Measurements from ENCODE around the gene C16orf82. TPM values are rescaled to one million over a fixed set of nuclear protein-coding genes. Genes with fewer than 3 reads are reported as not detected.

The C16orf82 gene
- total RNA-seq, 1 experiment from 2014 or later = not detected

- CTCF ChIA-PET = interaction anchor here (1.0 kb wide), 1 partner anchor 58 kb away, joined by 3 read pairs; no protein-coding TSS in a partner anchor
Observed at GRCh38 chr16:27052007-27052406, 14.7 kb upstream of the C16orf82 start.

More at GRCh38 chr16:27052007-27052406, 14.7 kb upstream of the C16orf82 start:
- no peaks in the 10 kb centered on the region for H3K4me1 Mint-ChIP-seq
- ATAC-seq (no peak), DNase-seq (ENCODE audit: low spot score) (no peak)
- peaks cover 13% of the 10 kb centered on the region for H3K9me3 Mint-ChIP-seq
- POLR2A ChIA-PET = no interaction called here
- TF ChIP-seq ZBTB21 (CRISPR knock-in tag; IDR thresholded peaks at IDR 0.05; ENCODE audit: borderline replicate concordance) = no peak
- TF ChIP-seq NFYB (CRISPR knock-in tag; conservative IDR thresholded peaks at IDR 0.05; ENCODE audit: low read depth) = no peak
- no peak for TF ChIP-seq MXD4 (CRISPR knock-in tag; IDR thresholded peaks at IDR 0.05; ENCODE audit: borderline replicate concordance)
- no peak for TF ChIP-seq ARID4B (CRISPR knock-in tag; IDR thresholded peaks at IDR 0.05; ENCODE audit: borderline replicate concordance)
- TF ChIP-seq SP1 (CRISPR knock-in tag; conservative IDR thresholded peaks at IDR 0.05) = no peak
- TF ChIP-seq FOXJ3 (CRISPR knock-in tag; IDR thresholded peaks at IDR 0.05; ENCODE audit: borderline replicate concordance) = no peak
- TF ChIP-seq ZNF232 (CRISPR knock-in tag; IDR thresholded peaks at IDR 0.05) = no peak
- no peak for TF ChIP-seq ZSCAN18 (CRISPR knock-in tag; IDR thresholded peaks at IDR 0.05)
- TF ChIP-seq SMAD3 (CRISPR knock-in tag; IDR thresholded peaks at IDR 0.05; ENCODE audit: borderline replicate concordance) = no peak
- no peak for TF ChIP-seq NR1H2 (CRISPR knock-in tag; IDR thresholded peaks at IDR 0.05)
- TF ChIP-seq ELF4 (CRISPR knock-in tag; IDR thresholded peaks at IDR 0.05; ENCODE audit: low read depth) = no peak
- TF ChIP-seq ERG (CRISPR knock-in tag; IDR thresholded peaks at IDR 0.05) = no peak
- no peak for TF ChIP-seq NFE2L1 (CRISPR knock-in tag; IDR thresholded peaks at IDR 0.05)
- no peak for TF ChIP-seq GTF2I (CRISPR knock-in tag; conservative IDR thresholded peaks at IDR 0.05)
- no peak for TF ChIP-seq ZNF263 (CRISPR knock-in tag; IDR thresholded peaks at IDR 0.05; ENCODE audit: low read depth)
- no peak for TF ChIP-seq ZNF219 (CRISPR knock-in tag; IDR thresholded peaks at IDR 0.05; ENCODE audit: borderline replicate concordance)
- TF ChIP-seq MLX (CRISPR knock-in tag; IDR thresholded peaks at IDR 0.05) = no peak
- TF ChIP-seq NFATC4 (CRISPR knock-in tag; IDR thresholded peaks at IDR 0.05) = no peak
- H3K36me3 Mint-ChIP-seq = no peaks in the 10 kb centered on the region
- no peaks in the 10 kb centered on the region for H3K27me3 Mint-ChIP-seq (ENCODE audit: low read depth)
- no peak overlapping the region for H3K27ac Mint-ChIP-seq
- no peak overlapping the region for H3K4me3 Mint-ChIP-seq

Data from WTC11 (cell line).